Activated T-cell treated with anti-CD3 and anti-CD28 coated beads, Interleukin-2, amount 50 U/mL, for 72 hours (primary cell): ENCODE data around the gene WDR45. TPM values are rescaled to one million over a fixed set of nuclear protein-coding genes. Genes with fewer than 3 reads are reported as not detected.

Experiments used
- ATAC-seq, 2 donors: fragments of 150-1000 bp; cut with Tn5 transposase; replicated peaks in 1 of 2; 2 replicates each; pipeline ENCODE4 v1.10.0; 2021; ENCODE audit warnings: moderate library complexity in 2 of 2, mild to moderate bottlenecking in 1 of 2
- DNase-seq, 2 donors: peaks; one replicate each; pipeline ENCODE4 v3.0.0; 2021 to 2022; ENCODE audit warnings: mixed read lengths in 1 of 2
- H3K27ac Mint-ChIP-seq: one replicate; pipeline ENCODE4 v1.8.0; 2022; ENCODE audit warnings: mild to moderate bottlenecking, moderate library complexity, mixed read lengths
- H3K27me3 Mint-ChIP-seq: one replicate; pipeline ENCODE4 v1.8.0; 2022; ENCODE audit warnings: low read depth, mixed read lengths
- H3K36me3 Mint-ChIP-seq, 2 donors: one replicate each; pipeline ENCODE4 v1.8.0; 2022; ENCODE audit warnings: mixed read lengths in 2 of 2, mild to moderate bottlenecking in 1 of 2; ENCODE audit not compliant: insufficient read depth in 2 of 2
- H3K4me1 Mint-ChIP-seq: one replicate; pipeline ENCODE4 v1.8.0; 2022; ENCODE audit warnings: low read depth, mixed read lengths
- H3K4me3 Mint-ChIP-seq, 2 donors: one replicate each; pipeline ENCODE4 v1.8.0; 2022; ENCODE audit warnings: mild to moderate bottlenecking in 2 of 2, mixed read lengths in 2 of 2, moderate library complexity in 2 of 2
- H3K9me3 Mint-ChIP-seq, 2 donors: one replicate each; pipeline ENCODE4 v1.8.0; 2022; ENCODE audit warnings: mixed read lengths in 2 of 2
- total RNA-seq, 2 donors: library from RNA; stranded (reverse); gene quantifications; one replicate each; pipeline ENCODE4 v1.2.3, GENCODE V29; 2022

Gene WDR45
- total RNA-seq, 2 donors from 2014 or later = 43.4 to 49.0 TPM

DNA sequence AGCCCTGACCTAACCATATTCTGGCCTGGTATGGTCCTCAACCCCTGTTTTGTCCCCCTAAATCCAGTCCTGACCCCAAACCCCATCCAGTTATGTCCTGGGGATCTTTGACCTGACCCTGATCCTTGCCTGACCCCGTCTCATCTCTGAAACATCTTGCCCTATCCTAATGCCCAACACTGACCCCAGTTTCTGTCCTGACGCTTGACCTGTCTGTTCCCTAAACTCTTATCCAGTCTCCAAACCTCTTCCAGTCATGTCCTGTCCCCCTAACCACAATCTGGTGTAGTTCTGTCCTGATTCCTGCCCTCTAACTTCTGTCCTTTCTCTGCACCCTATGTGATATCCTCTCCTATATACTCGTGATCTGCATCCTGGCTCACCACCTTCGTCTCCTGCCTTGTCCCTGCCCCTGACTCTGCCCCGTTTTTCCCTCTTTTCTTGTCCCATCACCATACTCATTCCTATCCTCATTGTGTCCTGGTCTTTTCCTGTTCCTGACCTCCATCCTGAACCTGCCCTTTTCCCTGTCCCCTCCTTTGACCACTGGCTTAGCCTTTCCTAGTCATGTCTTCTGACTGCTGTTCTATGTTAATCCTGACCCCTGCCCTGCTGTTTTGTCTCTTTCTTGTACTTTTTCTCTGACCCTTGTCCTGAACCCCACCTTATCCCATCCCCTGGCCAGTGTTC lies 25.5 kb downstream of the WDR45 start:
- DNase-seq (no peak), ATAC-seq (no peak)
- Mint-ChIP-seq H3K27ac (peak overlapping the region; percentile 96), H3K27me3 (peaks cover 28% of the 10 kb centered on the region), H3K36me3 (peaks cover 0 to 9% of the 10 kb centered on the region in 2 donors), H3K9me3 (peaks cover 2 to 5% of the 10 kb centered on the region in 2 donors), H3K4me1 (peaks cover 26% of the 10 kb centered on the region), H3K4me3 (peak overlapping the region; percentile 78 to 89)

DNA sequence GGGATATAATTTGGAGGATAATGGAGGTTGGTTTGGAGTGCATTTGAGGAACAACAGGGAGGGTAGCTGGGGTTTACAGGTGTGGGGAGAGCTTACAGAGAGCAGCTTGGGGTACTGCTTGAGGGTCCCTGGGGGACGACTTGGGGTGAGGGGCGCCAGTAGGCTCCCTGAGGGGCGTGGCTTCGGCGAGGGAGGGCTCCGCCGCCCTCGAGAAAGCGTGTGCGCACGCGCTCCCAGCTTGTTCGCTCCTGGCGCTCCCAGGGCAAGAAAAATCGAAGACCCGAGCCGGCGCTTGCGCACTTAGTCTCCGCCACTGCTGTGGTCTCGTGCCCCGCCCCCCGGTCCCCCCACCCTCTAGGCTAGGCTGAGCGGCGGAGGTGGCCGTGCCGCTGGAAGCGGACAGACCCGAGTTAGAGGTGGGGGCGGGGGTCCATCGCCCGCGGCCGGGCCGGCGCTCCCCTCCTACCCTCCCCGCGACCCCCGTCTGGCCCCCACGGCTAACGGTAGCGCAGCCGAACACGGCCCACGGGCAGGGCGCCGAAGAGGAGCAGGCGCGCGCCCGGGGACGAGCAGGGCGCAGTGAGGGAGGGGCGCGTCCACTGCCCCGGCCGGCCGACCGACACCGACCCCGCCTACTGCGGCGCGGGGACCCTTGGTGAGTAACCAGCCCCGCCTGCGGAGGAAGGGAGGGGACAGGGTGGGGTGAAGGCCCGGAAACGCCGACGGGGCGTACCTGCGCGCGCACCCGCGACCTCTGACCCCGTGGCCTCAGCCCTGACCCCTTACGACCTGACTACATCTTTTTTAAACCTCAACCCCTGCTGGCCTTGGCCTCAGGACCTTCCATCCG lies 26.2 kb downstream of the WDR45 start:
- Mint-ChIP-seq H3K36me3 (peaks cover 0 to 9% of the 10 kb centered on the region in 2 donors), H3K9me3 (peaks cover 2 to 5% of the 10 kb centered on the region in 2 donors), H3K27ac (peak overlapping the region; percentile 97), H3K4me1 (peaks cover 26% of the 10 kb centered on the region), H3K27me3 (peaks cover 28% of the 10 kb centered on the region), H3K4me3 (peak overlapping the region; percentile 78 to 89)
- ATAC-seq (peak; percentile 91 to 92), DNase-seq (peak; percentile 79 to 81)

- no peak for ATAC-seq
- no peaks in the 10 kb centered on the region for H3K27me3 Mint-ChIP-seq
- H3K9me3 Mint-ChIP-seq = no peaks in the 10 kb centered on the region
- peak overlapping the region; percentile 87 to 95 for H3K4me3 Mint-ChIP-seq
- H3K36me3 Mint-ChIP-seq = no peaks in the 10 kb centered on the region
- peaks cover 36% of the 10 kb centered on the region for H3K4me1 Mint-ChIP-seq
- no peak for DNase-seq
- no peak overlapping the region for H3K27ac Mint-ChIP-seq
These were observed 35.8 kb downstream of the WDR45 start for GRCh38 chrX:49043987-49044281.

DNA sequence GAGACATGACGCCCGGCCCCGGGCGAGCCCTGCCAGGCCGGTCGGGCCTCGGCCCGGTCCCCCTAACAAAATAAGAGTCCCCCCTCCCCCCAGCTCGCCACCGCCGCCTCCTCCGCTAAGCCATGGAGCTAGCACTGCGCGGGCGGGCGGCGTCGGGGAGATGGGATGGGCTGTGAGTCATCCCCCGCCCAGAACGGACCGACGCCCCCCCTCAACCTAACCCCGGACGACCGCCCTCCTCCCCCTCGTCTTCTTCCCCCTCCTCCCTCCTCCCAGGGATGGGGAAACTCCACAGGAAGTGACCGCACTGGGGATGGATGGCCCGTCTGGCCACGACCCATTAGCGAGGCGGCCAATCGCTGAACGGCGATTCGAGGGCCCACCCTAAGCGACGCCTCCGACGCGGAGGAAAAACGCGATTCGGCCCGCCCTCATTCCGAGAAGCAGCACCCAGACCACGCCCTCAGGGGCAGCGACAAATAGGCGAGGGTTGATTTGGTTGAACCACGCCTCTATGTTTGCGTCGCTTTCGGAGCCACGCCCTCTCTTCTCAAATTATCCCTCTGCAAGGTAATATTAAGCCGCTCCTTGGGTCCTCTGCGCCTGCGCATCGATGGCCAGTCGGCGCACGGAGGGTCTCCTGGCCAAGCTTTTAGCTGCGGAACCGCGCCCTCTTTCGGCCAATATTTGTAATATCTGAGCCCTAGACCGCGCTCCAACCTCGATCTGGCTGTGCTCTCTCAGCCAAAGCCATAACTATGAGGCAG lies 36.3 kb downstream of the WDR45 start, which contains the start of gene TFE3:
Gene TFE3, minus strand, starts transcription at position 138 of the 767 bp plus-strand sequence. Its CDS starts 131 bp downstream, at position 7.
- H3K27ac Mint-ChIP-seq = peak within 1 kb of the TSS; percentile 97
- ATAC-seq (peak; percentile 92), DNase-seq (peak; percentile 93 to 97)
- H3K36me3 Mint-ChIP-seq = peaks cover 0 to 4% of the 10 kb centered on the region in 2 donors
- H3K9me3 Mint-ChIP-seq = no peaks in the 10 kb centered on the region
- H3K4me1 Mint-ChIP-seq = peaks cover 37% of the 10 kb centered on the region
- peak within 1 kb of the TSS; percentile 87 to 95 for H3K4me3 Mint-ChIP-seq
- H3K27me3 Mint-ChIP-seq = no peaks in the 10 kb centered on the region

- peak in 1 of 2 donors; percentile 11 for ATAC-seq
- no peak for DNase-seq
- peaks cover 37% of the 10 kb centered on the region for H3K4me1 Mint-ChIP-seq
- H3K4me3 Mint-ChIP-seq = peak overlapping the region; percentile 87 to 95
- H3K9me3 Mint-ChIP-seq = no peaks in the 10 kb centered on the region
- H3K27ac Mint-ChIP-seq = peak overlapping the region; percentile 97
- H3K27me3 Mint-ChIP-seq = no peaks in the 10 kb centered on the region
- H3K36me3 Mint-ChIP-seq = peaks cover 3 to 6% of the 10 kb centered on the region in 2 donors
These were observed 37.0 kb downstream of the WDR45 start for GRCh38 chrX:49042581-49043219.

DNA sequence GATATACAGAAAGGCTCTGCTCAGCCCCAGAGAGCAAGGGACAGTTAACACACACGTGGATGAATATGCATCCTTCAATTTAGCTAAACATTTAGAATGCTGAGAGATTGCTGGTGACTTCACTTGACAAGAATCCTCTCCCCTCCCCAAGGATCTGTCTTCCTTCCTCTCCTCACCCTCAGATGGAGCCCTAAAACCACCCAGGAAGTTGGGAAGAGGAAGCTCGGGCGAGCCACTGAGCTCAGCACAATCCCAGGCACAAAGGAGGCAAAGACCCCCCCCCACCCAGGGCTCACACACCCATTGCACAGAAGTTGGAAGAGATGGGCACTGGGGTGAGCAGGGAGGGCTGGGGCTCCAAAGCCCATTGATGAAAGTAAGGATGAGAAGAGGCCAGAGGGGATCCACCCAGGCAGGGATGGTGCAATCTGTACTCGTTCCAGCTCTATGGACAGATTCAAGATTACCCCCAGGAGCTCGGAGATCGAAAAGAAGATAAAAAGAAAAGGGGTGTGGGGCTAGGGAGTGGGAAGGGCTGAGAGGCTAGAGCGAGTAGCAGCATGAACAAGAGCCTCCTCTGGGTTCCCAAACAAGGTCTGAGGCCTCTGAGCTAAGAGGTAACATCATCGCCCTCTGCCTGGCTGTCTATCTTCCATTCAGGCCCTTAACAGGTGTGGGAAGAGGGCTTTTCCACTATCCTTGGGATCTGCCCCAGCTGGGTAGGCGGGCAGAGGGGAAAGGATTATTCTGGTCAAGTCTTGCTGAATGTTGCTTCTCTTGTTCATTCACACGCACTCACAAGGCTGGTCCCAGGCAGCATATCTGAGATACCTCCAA lies 37.7 kb downstream of the WDR45 start:
- Mint-ChIP-seq H3K36me3 (peaks cover 4 to 8% of the 10 kb centered on the region in 2 donors), H3K27me3 (no peaks in the 10 kb centered on the region), H3K4me3 (peak overlapping the region; percentile 87 to 95), H3K27ac (peak overlapping the region; percentile 97), H3K4me1 (peaks cover 37% of the 10 kb centered on the region), H3K9me3 (no peaks in the 10 kb centered on the region)
- ATAC-seq = no peak
- DNase-seq = no peak

- peaks cover 37% of the 10 kb centered on the region for H3K4me1 Mint-ChIP-seq
- peaks cover 6 to 8% of the 10 kb centered on the region in 2 donors for H3K36me3 Mint-ChIP-seq
- peak overlapping the region; percentile 87 to 95 for H3K4me3 Mint-ChIP-seq
- no peaks in the 10 kb centered on the region for H3K9me3 Mint-ChIP-seq
- DNase-seq = no peak
- no peak overlapping the region for H3K27ac Mint-ChIP-seq
- no peak for ATAC-seq
- H3K27me3 Mint-ChIP-seq = no peaks in the 10 kb centered on the region
These were observed 39.2 kb downstream of the WDR45 start for GRCh38 chrX:49040376-49040955.

GRCh38 chrX:49039598-49040375 lies 39.9 kb downstream of the WDR45 start:
- Mint-ChIP-seq H3K27ac (peak overlapping the region; percentile 65), H3K9me3 (no peaks in the 10 kb centered on the region), H3K4me3 (peak overlapping the region; percentile 62 to 87), H3K4me1 (peaks cover 37% of the 10 kb centered on the region), H3K27me3 (no peaks in the 10 kb centered on the region), H3K36me3 (peaks cover 6 to 8% of the 10 kb centered on the region in 2 donors)
- DNase-seq = peak; percentile 34 to 35
- no peak for ATAC-seq

GRCh38 chrX:49037883-49038475 lies 41.7 kb downstream of the WDR45 start:
- DNase-seq (no peak), ATAC-seq (no peak)
- Mint-ChIP-seq H3K9me3 (no peaks in the 10 kb centered on the region), H3K4me3 (no peak overlapping the region), H3K27me3 (no peaks in the 10 kb centered on the region), H3K36me3 (peaks cover 8 to 12% of the 10 kb centered on the region in 2 donors), H3K27ac (no peak overlapping the region), H3K4me1 (peaks cover 30% of the 10 kb centered on the region)

DNA sequence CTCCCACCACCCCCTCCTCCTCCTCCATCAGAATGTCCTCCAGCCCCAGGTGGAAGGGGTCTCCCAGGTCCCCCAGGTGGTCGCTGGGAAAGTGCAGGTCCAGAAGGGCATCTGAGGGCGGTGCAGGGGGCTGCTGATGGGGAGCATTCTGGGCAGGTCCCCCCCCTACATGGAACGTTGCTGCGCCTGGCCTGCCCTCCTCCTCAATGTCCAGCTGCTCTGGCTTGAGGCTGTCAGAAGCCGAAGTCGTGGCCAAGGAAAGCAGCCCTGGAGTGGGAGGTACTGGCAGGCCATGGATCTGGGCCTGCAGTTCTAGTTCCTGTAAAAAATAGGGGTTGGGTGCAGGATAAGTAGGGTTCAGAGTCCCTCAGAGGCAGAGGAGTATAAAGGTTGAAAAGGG lies 49.4 kb downstream of the WDR45 start:
- DNase-seq (no peak), ATAC-seq (no peak)
- Mint-ChIP-seq H3K4me1 (no peaks in the 10 kb centered on the region), H3K27me3 (peaks cover 6% of the 10 kb centered on the region), H3K4me3 (no peak overlapping the region), H3K36me3 (peaks cover 0 to 7% of the 10 kb centered on the region in 2 donors), H3K27ac (no peak overlapping the region), H3K9me3 (no peaks in the 10 kb centered on the region)

DNA sequence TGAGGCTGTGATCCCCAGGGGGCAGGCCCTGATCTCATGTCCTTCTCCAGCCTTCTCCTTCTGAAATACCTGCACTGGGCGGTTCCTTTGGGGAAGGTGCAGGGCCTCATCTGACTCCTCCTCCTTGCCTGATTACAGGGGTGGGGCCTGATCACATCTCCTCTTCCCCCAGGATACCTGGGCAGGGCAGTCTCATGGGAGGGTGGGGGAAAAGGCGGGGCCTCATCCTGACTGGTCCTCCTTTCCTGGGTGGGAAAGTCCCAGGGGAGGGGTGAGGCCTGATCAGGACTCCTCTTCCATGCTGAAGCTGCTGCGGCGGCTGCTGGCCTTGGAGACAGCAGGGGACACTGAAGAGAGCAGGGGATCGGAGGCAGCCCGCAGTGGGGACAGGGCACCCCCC lies 49.8 kb downstream of the WDR45 start:
- H3K4me1 Mint-ChIP-seq = no peaks in the 10 kb centered on the region
- H3K27ac Mint-ChIP-seq = no peak overlapping the region
- DNase-seq = no peak
- ATAC-seq = no peak
- H3K9me3 Mint-ChIP-seq = no peaks in the 10 kb centered on the region
- no peak overlapping the region for H3K4me3 Mint-ChIP-seq
- H3K36me3 Mint-ChIP-seq = peaks cover 0 to 7% of the 10 kb centered on the region in 2 donors
- peaks cover 6% of the 10 kb centered on the region for H3K27me3 Mint-ChIP-seq
